GM21529 (cell line): Measurements from ENCODE around the gene STPG1.
A peak's percentile ranks its signal among the peaks of the same experiment; 100 is the strongest.

Experiments used
- ATAC-seq: cut with Tn5 transposase; IDR thresholded peaks from one replicate; pipeline ENCODE4 v1.9.1; 2021; ENCODE audit not compliant: unreplicated experiment

The STPG1 gene

GRCh38 chr1:24392982-24393650 lies 20.5 kb downstream of the STPG1 start:
- ATAC-seq: no peak

- no peak for ATAC-seq
Measured at GRCh38 chr1:24392604-24392946, 21.0 kb downstream of the STPG1 start.

- peak; percentile 78 for ATAC-seq
Measured at GRCh38 chr1:24391882-24392603, 21.5 kb downstream of the STPG1 start.

- peak; percentile 53 for ATAC-seq
Measured at GRCh38 chr1:24390924-24391782, 22.4 kb downstream of the STPG1 start.

GRCh38 chr1:24389231-24389678 lies 24.3 kb downstream of the STPG1 start:
- no peak for ATAC-seq

- ATAC-seq: no peak
Measured at GRCh38 chr1:24388331-24388885, 25.2 kb downstream of the STPG1 start.

- no peak for ATAC-seq
Measured at GRCh38 chr1:24387636-24388175, 25.9 kb downstream of the STPG1 start.

- no peak for ATAC-seq
Measured at GRCh38 chr1:24386931-24387330, 26.7 kb downstream of the STPG1 start.

GRCh38 chr1:24386241-24386640 lies 27.3 kb downstream of the STPG1 start:
- no peak for ATAC-seq

GRCh38 chr1:24385160-24385940 lies 28.2 kb downstream of the STPG1 start:
- no peak for ATAC-seq

- peak; percentile 78 for ATAC-seq
Measured at GRCh38 chr1:24384251-24385090, 29.1 kb downstream of the STPG1 start.

- ATAC-seq: no peak
Measured at GRCh38 chr1:24383381-24383940, 30.1 kb downstream of the STPG1 start.

- no peak for ATAC-seq
Measured at GRCh38 chr1:24382165-24382577, 31.4 kb downstream of the STPG1 start.

- no peak for ATAC-seq
Measured at GRCh38 chr1:24381256-24381655, 32.3 kb downstream of the STPG1 start.

GRCh38 chr1:24380508-24380907 lies 33.1 kb downstream of the STPG1 start:
- no peak for ATAC-seq

- ATAC-seq: no peak
Measured at GRCh38 chr1:24379733-24380315, 33.8 kb downstream of the STPG1 start.

GRCh38 chr1:24374891-24375786 lies 38.4 kb downstream of the STPG1 start:
- no peak for ATAC-seq

- ATAC-seq: no peak
Measured at GRCh38 chr1:24373710-24374109, 39.9 kb downstream of the STPG1 start.
